NCI-H1105 (cell line): Measurements from ENCODE around the gene PGRMC2.
A peak's percentile ranks its signal among the peaks of the same experiment; 100 is the strongest.
"Not testable (repeated sequence)": the region's sequence is repeated elsewhere in the genome, so short reads cannot be mapped to it uniquely, and the experiment has no call there.

Source experiments
- DNase-seq: peaks from one replicate; lab custom pipeline; 2025; lab: John Stamatoyannopoulos, UW

PGRMC2 gene

DNA sequence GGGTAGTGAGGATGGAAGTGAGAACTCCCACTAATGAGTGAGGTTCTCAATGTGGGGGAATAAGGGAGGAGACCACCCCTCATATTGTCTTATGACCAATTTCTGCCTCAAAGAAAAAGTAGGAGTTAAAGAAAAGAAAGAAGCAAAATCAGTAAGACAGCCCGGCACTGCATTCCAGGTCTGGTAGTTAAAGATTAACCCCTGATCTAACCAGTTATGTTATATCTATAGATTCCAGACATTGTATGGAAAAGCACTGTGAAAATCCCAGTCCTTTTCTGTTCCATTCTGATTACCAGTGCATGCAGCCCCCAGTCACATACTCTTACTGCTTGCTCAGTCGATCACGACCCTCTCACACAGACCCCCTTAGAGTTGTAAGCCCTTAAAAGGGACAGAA is 20.4 kb downstream of the PGRMC2 start:
- not testable (repeated sequence) for DNase-seq

DNA sequence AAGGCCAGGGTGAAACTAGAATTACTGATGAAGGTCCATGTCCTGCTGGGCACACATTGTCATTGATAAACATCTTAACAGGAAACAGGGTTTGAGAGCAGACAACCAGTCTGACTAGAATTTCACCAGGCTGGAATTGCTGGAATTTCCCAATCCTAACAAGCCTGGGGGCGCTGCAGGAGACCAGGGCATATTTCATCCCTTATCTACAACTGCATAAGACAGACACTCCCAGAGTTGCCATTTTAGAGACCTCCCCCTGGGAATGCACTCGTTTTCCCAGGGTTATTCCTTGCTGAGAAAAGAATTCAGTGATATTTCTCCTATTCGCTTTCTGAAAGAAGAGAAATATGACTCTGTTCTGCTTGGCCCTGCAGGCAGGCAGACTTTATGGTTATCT is 22.1 kb downstream of the PGRMC2 start:
- not testable (repeated sequence) for DNase-seq

GRCh38 chr4:128259889-128260288 is 27.7 kb downstream of the PGRMC2 start:
- not testable (repeated sequence) for DNase-seq

GRCh38 chr4:128258166-128258565 is 29.4 kb downstream of the PGRMC2 start:
- DNase-seq, result not testable (repeated sequence)

DNA sequence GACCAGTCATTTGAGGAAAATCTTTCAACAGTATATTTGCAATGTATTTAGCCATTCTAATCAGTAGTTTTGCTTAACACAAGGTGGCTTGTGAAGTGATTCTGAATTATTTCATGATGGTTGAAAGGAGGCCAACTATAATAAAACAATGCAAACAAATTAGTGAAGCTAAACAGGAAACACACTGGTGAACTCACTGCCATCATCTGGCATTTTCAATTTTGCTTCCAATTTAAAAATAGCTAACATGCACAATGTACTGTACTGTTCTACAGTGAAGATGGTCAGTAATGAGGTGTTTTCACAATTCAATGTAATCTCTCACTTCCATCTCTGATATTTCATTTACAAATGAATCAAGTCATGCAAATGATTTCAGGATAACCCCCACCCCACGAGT is 31.1 kb downstream of the PGRMC2 start:
- DNase-seq, result no peak

DNA sequence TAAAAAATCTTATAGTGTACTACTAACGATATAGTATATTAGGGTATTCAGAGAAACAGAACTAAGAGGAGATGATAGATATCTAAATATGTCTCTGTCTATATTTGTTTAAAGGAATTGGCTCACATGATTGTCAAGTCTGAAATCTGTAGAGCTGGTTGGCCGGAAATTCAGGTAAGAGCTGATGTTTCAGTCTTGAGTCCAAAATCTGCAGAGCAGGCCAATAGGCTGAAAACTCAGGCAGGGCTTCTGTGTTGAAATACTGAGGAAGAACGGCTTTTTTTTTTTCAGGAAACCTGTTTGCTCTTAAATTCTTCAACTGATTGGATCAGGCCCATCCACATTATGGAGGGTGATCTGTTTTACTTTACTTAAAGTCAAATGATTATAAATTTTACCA is 31.7 kb downstream of the PGRMC2 start:
- DNase-seq, result no peak

- no peak for DNase-seq
These were observed 37.6 kb downstream of the PGRMC2 start for GRCh38 chr4:128249787-128250668.

DNA sequence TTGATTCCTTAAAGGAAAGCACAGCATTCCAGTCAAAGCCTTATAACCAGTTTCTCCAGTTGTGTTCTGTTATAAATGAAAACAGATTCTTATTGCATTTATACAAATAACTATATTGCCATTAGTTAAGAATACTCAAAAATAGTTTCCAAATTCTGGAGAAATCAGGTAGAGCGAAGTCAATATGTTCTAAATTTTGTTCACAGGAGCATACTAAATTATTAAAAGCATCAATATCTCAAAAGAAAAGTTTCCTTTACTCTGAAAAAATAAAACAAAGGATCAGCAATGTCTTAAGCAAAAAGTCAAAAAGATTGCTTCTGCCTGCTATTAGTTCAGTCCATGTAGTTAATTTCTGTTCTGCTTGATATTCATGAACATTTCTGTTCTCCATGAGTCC is 39.7 kb downstream of the PGRMC2 start:
- DNase-seq, result no peak

DNA sequence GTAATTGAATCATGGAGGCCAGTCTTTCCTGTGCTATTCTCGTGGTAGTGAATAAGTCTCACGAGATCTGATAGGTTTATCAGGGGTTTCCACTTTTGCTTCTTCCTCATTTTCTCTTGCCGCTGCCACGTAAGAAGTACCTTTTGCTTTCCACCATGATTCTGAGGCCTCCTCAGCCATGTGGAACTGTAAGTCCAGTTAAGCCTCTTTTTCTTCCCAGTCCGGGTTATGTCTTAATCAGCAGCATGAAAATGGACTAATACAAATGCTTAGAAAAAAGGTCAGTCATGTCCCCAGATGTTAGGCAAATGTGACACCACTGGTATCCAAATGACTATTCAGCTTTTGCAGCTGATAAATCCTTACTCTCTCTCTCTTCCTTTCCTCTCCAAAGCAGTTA is 42.2 kb downstream of the PGRMC2 start:
- DNase-seq, result not testable (repeated sequence)

GRCh38 chr4:128244379-128244778 is 43.2 kb downstream of the PGRMC2 start:
- no peak for DNase-seq

DNA sequence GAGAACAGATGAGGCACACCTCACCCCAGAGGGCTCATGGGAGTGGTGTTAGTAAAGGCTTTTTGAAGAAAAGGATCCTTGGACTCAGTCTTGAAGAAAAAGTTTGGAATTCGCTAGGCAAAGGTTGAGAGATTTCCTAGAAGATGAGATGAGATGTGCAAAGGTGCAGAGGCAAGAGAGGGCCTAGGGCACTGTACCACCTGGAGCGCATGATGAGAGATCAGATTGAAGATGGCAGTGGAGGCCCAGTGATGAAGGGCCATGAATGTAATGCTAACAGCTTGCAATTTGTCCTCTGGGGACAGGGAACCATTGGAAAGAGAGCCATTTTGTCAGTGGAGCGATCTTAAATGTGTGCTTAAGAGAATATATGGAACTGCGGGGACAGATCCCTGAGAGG is 45.0 kb downstream of the PGRMC2 start:
- no peak for DNase-seq

DNA sequence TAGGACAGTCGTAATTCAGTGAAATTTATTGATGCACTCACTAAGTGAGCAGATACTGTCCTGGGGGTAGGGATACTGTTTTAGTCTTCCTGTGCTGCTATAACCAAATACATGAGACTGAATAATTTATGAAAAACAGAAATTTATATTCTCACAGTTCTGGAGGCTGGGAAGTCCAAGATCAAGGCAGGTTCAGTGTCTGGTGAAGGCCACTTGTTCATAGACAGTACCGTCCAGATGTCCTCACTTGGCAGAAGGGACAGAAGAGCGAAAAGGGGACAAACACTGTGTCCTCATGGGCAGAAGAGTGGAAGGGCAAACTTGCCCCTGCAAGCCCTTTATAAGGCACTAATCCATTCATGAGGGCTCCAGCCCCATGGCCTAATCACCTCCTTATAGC is 45.6 kb downstream of the PGRMC2 start:
- DNase-seq, result no peak

GRCh38 chr4:128241425-128241913 is 46.1 kb downstream of the PGRMC2 start:
- DNase-seq, result no peak

DNA sequence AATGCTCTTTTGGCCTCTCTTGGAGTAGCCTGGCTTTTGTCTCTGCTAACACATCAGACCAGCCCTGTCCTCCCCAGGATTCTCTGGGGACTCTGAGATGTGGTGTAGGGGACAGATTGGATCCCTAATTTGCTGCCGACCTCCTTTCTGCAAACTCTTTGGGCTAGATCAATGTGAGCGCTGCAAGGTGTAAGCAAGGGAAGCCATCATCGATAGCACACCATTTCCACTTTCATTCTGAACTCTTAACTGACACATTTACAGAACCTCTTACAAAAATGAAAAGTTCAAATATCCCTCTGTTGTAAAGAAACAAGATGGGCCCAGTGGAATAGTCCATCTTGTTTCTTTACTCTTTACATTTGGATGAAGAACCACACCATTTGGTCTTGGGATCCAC is 46.6 kb downstream of the PGRMC2 start:
- no peak for DNase-seq

DNA sequence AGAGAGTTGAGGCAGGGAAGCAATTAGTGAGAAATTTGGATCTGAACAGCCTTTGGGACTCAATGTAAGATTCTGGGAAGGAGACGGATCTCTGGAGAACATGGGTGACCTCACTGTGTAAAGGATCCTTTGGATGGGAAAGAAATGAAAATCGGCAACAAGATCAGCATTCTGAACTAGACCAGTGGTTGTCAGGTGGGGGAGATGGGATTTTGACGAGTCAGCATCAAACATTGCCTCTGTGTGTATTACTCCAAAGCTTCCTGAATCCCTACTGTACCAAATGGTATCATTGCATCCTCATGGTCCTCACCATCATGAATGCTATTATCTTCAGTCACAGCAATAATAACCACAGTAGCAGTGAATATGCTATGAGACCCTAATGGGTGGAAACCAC is 52.8 kb downstream of the PGRMC2 start:
- DNase-seq, result no peak

GRCh38 chr4:128232719-128233118 is 54.9 kb downstream of the PGRMC2 start:
- DNase-seq, result no peak

DNA sequence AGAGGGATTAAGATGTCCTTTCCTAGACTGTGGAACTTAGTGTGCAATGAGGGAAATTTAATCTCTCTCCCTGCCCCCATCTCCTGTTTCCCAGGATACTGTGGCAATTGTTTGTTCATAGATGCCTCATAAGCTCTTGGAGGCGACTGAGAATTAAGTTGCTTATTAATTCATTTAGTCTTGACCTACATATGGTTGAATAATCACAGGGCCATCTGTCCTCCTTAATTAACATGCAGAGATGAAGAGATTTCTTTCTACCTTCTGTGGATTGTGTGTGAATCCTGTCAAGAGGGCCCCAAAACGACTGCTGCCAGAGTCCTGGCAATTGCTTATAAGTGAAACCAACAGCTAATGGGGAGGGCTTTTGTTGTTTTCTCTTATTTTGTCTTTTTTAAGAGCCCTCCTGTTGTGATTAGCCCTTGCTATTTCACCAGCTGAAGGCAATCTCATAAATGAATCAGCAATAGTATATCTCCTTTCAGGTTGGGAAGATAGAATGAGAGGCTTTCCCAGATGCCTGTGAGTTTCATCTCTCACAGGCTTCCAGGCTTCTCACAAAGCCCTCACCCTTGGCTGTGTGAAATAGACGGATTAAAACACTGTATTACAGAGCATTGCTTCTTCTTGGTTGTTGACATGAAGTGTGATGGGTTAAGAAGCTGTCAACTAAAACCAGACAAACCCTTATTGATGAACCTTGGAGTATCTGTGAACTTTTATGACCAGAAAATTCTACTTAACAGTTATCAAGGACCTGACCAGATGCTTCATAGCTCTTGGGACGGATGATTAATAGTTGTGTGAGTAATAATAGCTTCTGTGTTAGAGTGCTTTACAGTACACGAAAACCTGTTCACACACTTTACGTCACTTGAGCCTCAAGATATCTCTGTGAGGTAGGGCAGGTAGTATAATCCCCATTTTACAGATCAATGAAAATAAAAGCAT is 58.5 kb downstream of the PGRMC2 start:
- DNase-seq, result peak; percentile 40

DNA sequence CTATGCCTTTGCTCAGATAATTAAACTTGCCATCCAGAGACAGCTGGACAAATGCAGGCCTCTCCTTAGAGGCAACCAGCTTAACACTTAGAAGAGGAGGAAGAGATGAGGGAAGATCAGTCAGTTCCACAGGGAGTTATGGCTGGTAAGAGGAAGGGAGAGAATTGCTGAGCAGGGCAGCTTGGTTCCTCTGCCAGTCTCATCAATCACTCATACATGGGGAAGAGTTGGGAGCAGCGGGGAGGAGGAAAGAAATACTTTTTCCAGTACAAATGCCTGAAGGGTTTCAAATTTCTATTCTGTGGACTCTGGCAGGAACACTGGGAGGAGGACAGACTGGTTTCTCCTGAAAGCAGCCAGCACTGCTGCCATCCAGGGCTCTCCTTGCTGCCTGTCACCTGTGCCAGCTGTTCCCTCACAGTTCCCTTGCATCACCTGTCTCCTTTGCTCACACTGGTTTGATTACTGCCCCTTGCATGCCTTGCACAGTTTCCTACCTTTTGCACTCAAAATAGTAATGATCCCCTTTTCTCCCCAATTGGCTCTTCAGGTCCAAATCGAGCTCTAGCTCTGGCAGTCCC is 59.5 kb downstream of the PGRMC2 start:
- peak; percentile 55 for DNase-seq

GRCh38 chr4:128225148-128225547 is 62.5 kb downstream of the PGRMC2 start:
- DNase-seq, result no peak

DNA sequence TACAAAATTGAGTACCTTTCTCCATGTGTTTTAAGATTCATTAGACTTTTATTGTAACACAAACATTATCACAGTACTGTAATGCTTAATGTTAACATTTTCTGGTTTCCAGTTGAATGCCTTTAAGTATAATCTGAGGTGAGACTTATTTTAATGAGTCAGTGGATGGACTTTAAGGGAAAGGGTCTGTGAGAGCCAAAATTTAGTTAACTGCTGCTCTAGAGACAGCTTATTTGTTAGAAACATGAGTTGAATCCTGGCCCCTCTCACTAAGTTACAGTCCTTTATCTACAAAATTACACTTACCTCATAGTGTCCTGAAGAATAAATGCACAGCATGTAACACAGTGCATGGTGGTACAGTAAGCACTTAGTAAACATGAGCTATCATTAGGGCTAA is 66.0 kb downstream of the PGRMC2 start:
- DNase-seq, result no peak

DNA sequence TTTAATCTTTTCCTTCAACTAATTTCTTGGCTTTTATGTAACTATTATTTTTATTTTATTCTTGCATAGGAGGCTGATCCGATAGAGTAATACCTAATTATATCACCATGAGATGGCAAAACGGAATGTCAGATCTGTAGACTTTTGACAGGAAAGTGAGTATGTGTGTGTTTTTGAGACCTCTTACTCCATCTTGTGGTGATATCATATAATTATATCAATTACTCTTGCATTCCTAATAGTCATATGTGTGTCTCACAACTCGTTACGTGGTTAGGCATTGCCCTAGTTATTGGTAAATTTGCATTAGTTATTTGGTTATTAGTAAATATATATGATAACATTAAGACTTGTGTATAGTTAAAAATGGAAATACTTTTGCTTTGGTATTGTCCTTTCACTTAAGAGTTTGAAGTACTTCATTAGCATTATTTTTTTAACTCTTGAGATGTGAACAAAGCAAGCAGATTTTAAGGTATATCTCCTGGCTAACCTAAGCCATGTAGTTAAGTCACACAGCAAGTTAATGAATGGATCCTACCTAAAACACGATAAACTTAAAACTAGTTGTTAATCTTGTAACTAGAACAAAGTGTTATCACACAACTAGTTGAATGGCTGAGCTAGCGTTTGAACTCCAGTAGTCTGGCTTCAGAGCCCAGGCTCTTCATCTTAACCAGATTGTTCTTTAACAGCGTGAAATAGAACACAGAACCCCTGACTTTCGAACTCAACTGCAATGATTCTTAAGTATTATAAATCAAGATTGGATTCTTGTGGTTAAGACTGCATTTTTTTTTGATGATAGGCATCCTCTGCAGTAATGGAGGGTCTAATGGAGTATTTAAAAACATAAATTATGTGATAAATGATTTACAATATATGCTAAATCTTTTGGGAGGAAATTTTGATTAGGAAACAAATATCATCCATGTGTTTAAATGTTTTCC is 67.1 kb downstream of the PGRMC2 start:
- DNase-seq, result no peak
